Activated T-helper 1 cell treated with anti-CD3 and anti-CD28 coated beads, Interleukin-12 subunit alpha, Interleukin-12 subunit beta, Interleukin-2, Interleukin-4 antibody, amounts not matched to agents 30 ng/mL and 10 ng/mL and 1 ng/mL, durations not matched to agents 14 hours and 24 hours and 36 hours (primary cell): ENCODE measurements around the gene KISS1R. TPM values are rescaled to one million over a fixed set of nuclear protein-coding genes. Genes with fewer than 3 reads are reported as not detected.

Source experiments
- DNase-seq: peaks from one replicate; pipeline ENCODE4 v3.0.0; 2021; ENCODE audit warnings: low spot score
- H3K27ac Mint-ChIP-seq: one replicate; pipeline ENCODE4 v1.8.0; 2021; ENCODE audit warnings: mild to moderate bottlenecking, mixed read lengths
- H3K27me3 Mint-ChIP-seq: one replicate; pipeline ENCODE4 v1.8.0; 2022; ENCODE audit warnings: mild to moderate bottlenecking, moderate library complexity, mixed read lengths; ENCODE audit not compliant: insufficient read depth
- H3K36me3 Mint-ChIP-seq: one replicate; pipeline ENCODE4 v1.8.0; 2021; ENCODE audit warnings: low read depth, mixed read lengths
- H3K4me1 Mint-ChIP-seq: one replicate; pipeline ENCODE4 v1.8.0; 2021; ENCODE audit warnings: low read depth, mixed read lengths
- H3K4me3 Mint-ChIP-seq: one replicate; pipeline ENCODE4 v1.8.0; 2021; ENCODE audit warnings: mild to moderate bottlenecking, moderate library complexity, mixed read lengths
- H3K9me3 Mint-ChIP-seq: one replicate; pipeline ENCODE4 v1.8.0; 2021; ENCODE audit warnings: mixed read lengths
- intact Hi-C: fragments of 100-400 bp; cut with micrococcal nuclease; formaldehyde crosslinking; loops from one replicate; pipeline ENCODE4 v1.15.1; 2024
- total RNA-seq: library from RNA; stranded (reverse); gene quantifications from 2 replicates; pipeline ENCODE4 v1.2.3, GENCODE V29; 2022

KISS1R gene
- total RNA-seq, 1 donor from 2014 or later: 8.9 TPM

DNA sequence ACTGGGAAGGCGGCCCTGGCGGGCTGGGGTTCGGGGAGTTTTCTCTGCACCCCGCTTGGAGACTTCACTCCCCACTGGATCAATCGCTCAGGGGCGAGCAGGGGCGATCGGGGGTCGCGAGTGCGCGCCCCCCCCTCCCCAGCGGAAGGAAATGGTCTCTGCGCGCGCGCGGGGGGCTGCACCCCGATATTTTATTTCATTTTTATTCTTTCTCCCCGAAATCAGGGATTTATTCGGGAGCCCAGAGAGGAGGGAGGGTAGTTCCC lies 9.1 kb downstream of the KISS1R start:
- Mint-ChIP-seq H3K9me3 (no peaks in the 10 kb centered on the region), H3K27ac (no peak overlapping the region), H3K4me1 (peaks cover 8% of the 10 kb centered on the region), H3K4me3 (peak overlapping the region; percentile 73), H3K27me3 (no peaks in the 10 kb centered on the region), H3K36me3 (no peaks in the 10 kb centered on the region)
- no peak for DNase-seq
- intact Hi-C loops: loop anchor here (1.0 to 5.0 kb wide), 2 partner anchors 11 to 264 kb away; partner anchors contain the start of gene RNF126

DNA sequence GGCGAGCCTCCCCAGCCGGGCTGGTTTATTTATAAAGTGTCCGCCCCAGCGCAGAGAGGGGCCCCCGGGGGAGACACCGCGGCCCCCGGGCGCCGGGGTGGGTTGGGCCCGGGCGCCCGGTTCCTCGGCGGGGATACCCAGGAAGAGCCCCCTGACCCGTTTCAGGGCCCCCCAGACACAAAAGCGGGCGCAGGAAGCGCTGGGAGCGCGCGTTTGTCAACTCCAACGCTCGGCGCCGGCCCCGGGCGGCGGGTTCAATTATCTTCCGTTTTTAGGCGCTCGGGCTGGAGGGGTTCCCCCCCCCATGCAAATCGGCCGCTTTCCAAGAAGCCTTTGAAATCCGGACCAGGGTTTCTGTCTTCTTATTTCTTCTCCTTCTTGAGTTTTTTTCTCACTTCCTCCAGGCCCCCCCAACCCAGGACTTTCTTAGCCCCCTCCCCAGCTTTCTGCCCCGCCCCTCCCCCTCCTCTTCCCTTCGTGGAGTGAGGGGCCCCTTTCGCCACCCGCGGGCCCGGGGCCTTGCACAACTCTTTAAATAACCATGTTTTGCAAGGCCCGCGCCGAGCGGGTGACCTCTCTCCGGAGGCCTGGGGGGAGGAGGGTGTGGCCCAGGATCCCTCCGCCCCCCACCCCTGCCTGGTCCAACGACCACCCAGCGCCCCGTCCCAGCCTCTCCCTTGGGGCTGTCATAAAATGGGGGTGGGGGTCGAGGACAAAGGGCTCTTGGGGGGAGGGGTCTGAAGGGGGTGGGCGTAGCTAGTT lies 9.6 kb downstream of the KISS1R start:
- Mint-ChIP-seq H3K36me3 (no peaks in the 10 kb centered on the region), H3K4me3 (peak overlapping the region; percentile 82), H3K9me3 (no peaks in the 10 kb centered on the region), H3K27ac (peak overlapping the region; percentile 68), H3K27me3 (no peaks in the 10 kb centered on the region), H3K4me1 (peaks cover 3% of the 10 kb centered on the region)
- intact Hi-C loops: loop anchor here (1.0 to 5.0 kb wide), 2 partner anchors 11 to 264 kb away; partner anchors contain the start of gene RNF126
- no peak for DNase-seq

DNA sequence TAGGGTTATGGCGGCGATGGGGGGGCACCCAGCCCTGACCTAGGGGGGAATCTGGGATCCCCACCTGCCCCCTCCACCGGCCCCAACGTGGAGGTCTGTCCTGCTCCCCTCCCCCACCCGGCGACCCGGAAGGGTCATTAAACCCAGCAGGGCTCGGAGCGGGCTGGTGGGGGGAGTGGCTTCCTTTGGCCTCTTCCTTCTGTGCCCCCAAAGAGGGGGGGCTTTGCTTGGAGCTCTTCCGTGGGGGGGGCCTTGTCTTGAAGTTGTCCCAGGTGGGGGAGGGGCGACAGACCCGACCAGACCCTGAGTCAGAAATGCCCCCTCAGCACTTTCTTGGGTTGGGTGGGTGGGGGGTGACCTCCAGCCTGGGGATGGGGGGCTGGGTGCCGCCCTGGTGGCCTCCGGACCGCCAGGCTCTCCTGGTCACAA lies 10.2 kb downstream of the KISS1R start:
- intact Hi-C loops: loop anchor here (5.0 kb wide), 1 partner anchor 265 kb away; the partner anchor contains the start of gene RNF126
- peak overlapping the region; percentile 30 for H3K4me3 Mint-ChIP-seq
- H3K4me1 Mint-ChIP-seq: no peaks in the 10 kb centered on the region

DNA sequence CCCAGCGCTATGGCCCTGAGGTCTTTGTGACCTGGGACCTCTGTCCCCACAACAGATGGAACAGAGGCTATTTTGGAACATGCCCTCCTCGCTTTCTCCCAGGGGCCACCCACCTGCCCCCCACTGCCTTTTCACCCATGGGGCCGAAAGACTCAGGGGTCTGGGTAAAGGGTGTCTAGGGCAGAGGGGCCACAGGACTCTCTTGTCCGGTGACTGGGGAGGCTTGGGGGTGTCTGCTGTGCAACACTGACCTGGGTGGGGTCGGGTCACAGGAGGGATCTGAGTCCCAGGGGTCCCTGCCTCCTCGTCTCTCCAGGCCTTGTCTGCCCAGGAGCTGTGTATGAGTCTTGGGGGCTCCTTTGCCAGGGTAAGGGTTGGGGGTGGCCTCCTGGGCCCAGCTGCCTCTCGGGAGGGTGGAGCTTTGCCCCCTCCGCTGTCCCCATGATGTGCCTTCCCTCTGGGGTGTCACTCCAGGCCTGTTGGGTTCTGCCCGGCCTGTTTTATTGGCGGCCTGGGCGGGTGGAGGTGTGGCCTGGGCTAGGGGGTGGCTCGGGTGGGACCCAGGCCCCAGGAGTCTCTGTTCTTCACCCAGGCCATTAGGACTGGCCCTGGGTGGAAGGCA lies 10.8 kb downstream of the KISS1R start:
- Mint-ChIP-seq H3K4me3 (peak overlapping the region; percentile 30), H3K36me3 (peaks cover 3% of the 10 kb centered on the region), H3K9me3 (no peaks in the 10 kb centered on the region), H3K27ac (no peak overlapping the region), H3K27me3 (no peaks in the 10 kb centered on the region), H3K4me1 (no peaks in the 10 kb centered on the region)
- no peak for DNase-seq
- intact Hi-C loops: loop anchor here (5.0 kb wide), 1 partner anchor 266 kb away; the partner anchor contains the start of gene RNF126

More for the DNA sequence above, 10.2 kb downstream of the KISS1R start:
- Mint-ChIP-seq H3K27me3 (no peaks in the 10 kb centered on the region), H3K9me3 (no peaks in the 10 kb centered on the region), H3K36me3 (no peaks in the 10 kb centered on the region), H3K27ac (no peak overlapping the region)
- no peak for DNase-seq

GRCh38 chr19:928471-929202 lies 11.5 kb downstream of the KISS1R start:
- Mint-ChIP-seq H3K4me3 (peak overlapping the region; percentile 22), H3K9me3 (no peaks in the 10 kb centered on the region), H3K27me3 (no peaks in the 10 kb centered on the region), H3K27ac (no peak overlapping the region), H3K36me3 (peaks cover 3% of the 10 kb centered on the region), H3K4me1 (no peaks in the 10 kb centered on the region)
- DNase-seq: no peak
- intact Hi-C loops: loop anchor here (5.0 kb wide), 1 partner anchor 266 kb away; the partner anchor contains the start of gene RNF126

- Mint-ChIP-seq H3K4me1 (no peaks in the 10 kb centered on the region), H3K27me3 (no peaks in the 10 kb centered on the region), H3K36me3 (peaks cover 3% of the 10 kb centered on the region)
These were observed 12.2 kb downstream of the KISS1R start for GRCh38 chr19:929203-929890.

GRCh38 chr19:929891-930258 lies 12.7 kb downstream of the KISS1R start:
- Mint-ChIP-seq H3K27ac (no peak overlapping the region), H3K9me3 (no peaks in the 10 kb centered on the region), H3K4me3 (peak overlapping the region; percentile 11), H3K4me1 (no peaks in the 10 kb centered on the region), H3K27me3 (no peaks in the 10 kb centered on the region), H3K36me3 (peaks cover 3% of the 10 kb centered on the region)
- intact Hi-C loops: loop anchor here (5.0 kb wide), 1 partner anchor 268 kb away; the partner anchor contains the start of gene RNF126
- no peak for DNase-seq

More at GRCh38 chr19:929203-929890, 12.2 kb downstream of the KISS1R start:
- intact Hi-C loops: loop anchor here (5.0 kb wide), 1 partner anchor 267 kb away; the partner anchor contains the start of gene RNF126
- no peak overlapping the region for H3K27ac Mint-ChIP-seq
- no peak for DNase-seq
- no peaks in the 10 kb centered on the region for H3K9me3 Mint-ChIP-seq
- H3K4me3 Mint-ChIP-seq: no peak overlapping the region

DNA sequence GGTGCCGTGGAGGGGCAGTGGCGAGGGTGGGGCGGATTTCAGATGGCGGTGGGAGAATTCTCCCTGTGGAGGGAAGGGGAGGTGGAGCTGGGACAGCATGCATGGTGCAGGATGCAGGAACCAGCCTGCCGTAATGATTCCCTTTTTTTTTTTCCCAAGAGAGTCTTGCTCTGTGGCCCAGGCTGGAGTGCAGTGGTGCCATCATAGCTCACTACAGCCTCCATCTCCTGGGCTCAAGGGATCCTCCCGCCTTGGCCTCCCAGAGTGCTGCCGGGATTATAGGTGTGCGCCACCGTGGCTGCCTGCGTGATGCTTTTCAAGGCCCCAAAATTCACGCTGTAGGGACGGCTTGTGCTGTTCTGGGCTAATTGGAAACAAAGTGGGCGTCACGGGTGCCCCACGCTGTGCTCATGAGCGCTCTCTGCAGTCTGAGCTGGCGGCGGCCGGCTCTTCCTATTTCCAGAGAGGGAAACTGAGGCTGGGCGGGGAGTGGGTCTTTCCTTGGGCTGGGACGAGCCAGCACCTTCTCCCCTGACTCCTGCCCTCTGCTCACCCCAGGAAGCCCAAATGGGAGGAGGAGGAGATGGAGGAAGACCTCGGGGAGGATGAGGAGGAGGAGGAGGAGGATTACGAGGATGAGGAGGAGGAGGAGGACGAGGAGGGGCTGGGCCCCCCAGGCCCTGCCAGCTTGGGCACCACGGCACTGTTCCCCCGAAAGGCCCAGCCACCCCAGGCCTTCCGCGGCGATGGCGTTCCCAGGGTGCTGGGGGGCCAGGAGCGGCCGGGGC lies 14.9 kb downstream of the KISS1R start:
- intact Hi-C loops: no loop called here
- Mint-ChIP-seq H3K4me1 (peaks cover 3% of the 10 kb centered on the region), H3K4me3 (no peak overlapping the region), H3K27me3 (no peaks in the 10 kb centered on the region), H3K27ac (no peak overlapping the region), H3K36me3 (peaks cover 3% of the 10 kb centered on the region), H3K9me3 (no peaks in the 10 kb centered on the region)
- no peak for DNase-seq

DNA sequence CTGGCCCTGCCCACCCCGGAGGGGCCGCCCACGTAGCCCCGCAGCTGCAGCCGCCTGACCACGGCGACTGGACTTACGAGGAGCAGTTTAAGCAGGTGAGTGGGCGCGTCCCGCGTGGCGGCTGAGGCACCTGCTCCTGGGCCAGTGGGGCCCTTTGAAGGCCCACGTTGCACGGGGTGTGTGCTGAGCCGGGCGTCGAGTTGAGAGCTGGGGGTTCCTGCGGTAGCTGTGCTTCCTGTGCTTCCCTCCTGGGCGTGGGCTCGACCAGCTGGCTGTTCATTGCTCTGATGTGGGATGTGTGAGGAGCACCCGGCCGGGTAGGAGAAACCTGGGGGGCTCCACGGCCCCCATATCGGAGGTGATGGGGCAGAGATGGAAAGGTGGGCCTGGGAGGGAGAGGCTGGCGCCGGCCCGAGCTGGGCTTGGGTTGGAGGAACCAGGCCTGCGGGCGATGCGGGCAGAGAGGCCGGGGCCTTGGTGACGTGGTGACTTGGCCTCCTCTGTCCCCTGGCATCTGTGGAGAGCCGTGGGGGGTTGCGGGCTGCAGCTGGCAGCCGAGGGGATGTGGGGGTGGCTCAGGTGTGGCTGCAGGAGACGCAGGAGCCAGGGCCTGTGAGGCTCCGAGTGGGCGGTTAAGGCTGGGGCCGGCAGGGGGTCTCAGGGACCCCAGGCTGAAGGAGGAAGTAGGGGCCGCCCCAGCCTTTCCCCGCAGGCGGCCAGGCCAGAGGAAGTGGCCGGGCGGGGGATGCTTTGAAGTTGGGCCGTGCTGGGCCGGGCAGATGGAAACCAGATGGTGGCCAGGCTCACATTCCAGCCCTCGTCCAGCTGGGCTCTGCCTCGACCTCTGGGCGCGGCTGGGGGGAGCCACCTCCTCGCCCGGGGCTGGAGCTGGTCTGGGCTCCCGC lies 15.8 kb downstream of the KISS1R start:
- Mint-ChIP-seq H3K4me3 (peak overlapping the region; percentile 53), H3K4me1 (peaks cover 9% of the 10 kb centered on the region), H3K36me3 (peaks cover 6% of the 10 kb centered on the region), H3K27ac (no peak overlapping the region), H3K9me3 (peaks cover 4% of the 10 kb centered on the region), H3K27me3 (no peaks in the 10 kb centered on the region)
- DNase-seq: no peak
- intact Hi-C loops: no loop called here

DNA sequence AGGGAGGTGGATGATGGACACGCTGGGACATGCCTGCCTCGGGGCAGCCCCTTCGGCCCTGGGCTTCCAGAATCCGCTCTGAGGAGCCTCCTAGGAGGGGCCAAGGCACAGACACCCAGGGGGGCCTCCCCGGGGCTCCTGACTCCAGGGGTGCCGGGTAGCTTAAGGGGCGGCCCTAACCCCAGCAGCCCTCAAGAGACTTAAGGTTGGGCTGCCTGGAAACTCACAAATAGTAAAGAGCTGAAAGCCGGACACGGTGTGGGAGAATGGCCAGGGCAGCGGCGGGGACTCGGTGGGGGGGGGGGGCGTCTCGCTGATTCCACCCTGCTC lies 16.4 kb downstream of the KISS1R start:
- no peaks in the 10 kb centered on the region for H3K27me3 Mint-ChIP-seq
- peaks cover 4% of the 10 kb centered on the region for H3K9me3 Mint-ChIP-seq
- peaks cover 9% of the 10 kb centered on the region for H3K36me3 Mint-ChIP-seq
- DNase-seq: no peak
- intact Hi-C loops: no loop called here
- H3K4me1 Mint-ChIP-seq: peaks cover 13% of the 10 kb centered on the region
- H3K4me3 Mint-ChIP-seq: no peak overlapping the region
- H3K27ac Mint-ChIP-seq: no peak overlapping the region

GRCh38 chr19:934197-934840 lies 17.2 kb downstream of the KISS1R start:
- no peak overlapping the region for H3K4me3 Mint-ChIP-seq
- H3K4me1 Mint-ChIP-seq: peaks cover 13% of the 10 kb centered on the region
- intact Hi-C loops: no loop called here
- no peak for DNase-seq
- H3K36me3 Mint-ChIP-seq: peaks cover 9% of the 10 kb centered on the region
- H3K9me3 Mint-ChIP-seq: peaks cover 4% of the 10 kb centered on the region
- H3K27ac Mint-ChIP-seq: no peak overlapping the region
- no peaks in the 10 kb centered on the region for H3K27me3 Mint-ChIP-seq
